IMR-90 (cell line): Measurements from ENCODE around the gene METTL4. TPM values are rescaled to one million over a fixed set of nuclear protein-coding genes. Genes with fewer than 3 reads are reported as not detected.

ENCODE experiments used
- ATAC-seq: fragments of 200-7000 bp; cut with Tn5 transposase; 2 replicates; pipeline ENCODE4 v1.9.1; 2020; ENCODE audit warnings: low read depth, mild to moderate bottlenecking, moderate library complexity
- BruUV-seq: library from RNA; stranded (reverse); fragments of 400-500 nt; replicated peaks from 2 replicates; lab custom pipeline; 2021; lab: Mats Ljungman, UMichigan
- CTCF ChIA-PET: fragments of 300-600 bp; formaldehyde crosslinking; extraction: SDS; loops from one replicate; lab custom pipeline; 2021; ENCODE audit warnings: antibody characterized with exemption; lab: Yijun Ruan, JAX
- POLR2A ChIA-PET: fragments of 300-600 bp; sonication (Branson Sonifier 250); formaldehyde crosslinking; loops from one replicate; lab custom pipeline; 2022; ENCODE audit warnings: antibody characterized with exemption; ENCODE audit not compliant: unreplicated experiment; lab: Charles Lee
- DNase-seq: peaks from one replicate; pipeline ENCODE4 v3.0.0; 2013
- H2AFZ ChIP-seq: replicated peaks from 2 replicates; pipeline ENCODE3; 2013; ENCODE audit warnings: low read length, mild to moderate bottlenecking; ENCODE audit not compliant: poor library complexity
- H2AK5ac ChIP-seq: 2 replicates; pipeline ENCODE4 v1.6.1; 2013; ENCODE audit warnings: low read depth, low read length, inconsistent platforms
- H2AK9ac ChIP-seq: replicated peaks from 2 replicates; pipeline ENCODE3; 2013; ENCODE audit warnings: mild to moderate bottlenecking, low read depth, low read length, moderate library complexity; ENCODE audit not compliant: poor library complexity
- H2BK120ac ChIP-seq: 2 replicates; pipeline ENCODE4 v1.6.1; 2013; ENCODE audit warnings: low read depth, low read length, inconsistent platforms
- H2BK15ac ChIP-seq: 3 replicates; pipeline ENCODE4 v1.6.1; 2013; ENCODE audit warnings: low read depth, low read length, inconsistent platforms
- H2BK20ac ChIP-seq: 2 replicates; pipeline ENCODE4 v1.6.1; 2013; ENCODE audit warnings: low read depth, mild to moderate bottlenecking, inconsistent platforms, low read length, moderate library complexity
- H2BK5ac ChIP-seq: 2 replicates; pipeline ENCODE4 v1.6.1; 2013; ENCODE audit warnings: mild to moderate bottlenecking, low read depth, low read length, inconsistent platforms; ENCODE audit not compliant: poor library complexity, severe bottlenecking
- H3K14ac ChIP-seq: replicated peaks from 2 replicates; pipeline ENCODE4 v1.6.1; 2013; ENCODE audit warnings: low read depth, low read length, inconsistent platforms
- H3K18ac ChIP-seq: 2 replicates; pipeline ENCODE4 v1.6.1; 2013; ENCODE audit warnings: low read depth, low read length, control low read depth
- H3K23ac ChIP-seq: 2 replicates; pipeline ENCODE4 v1.6.1; 2013; ENCODE audit warnings: low read depth, low read length, inconsistent platforms
- H3K27ac ChIP-seq: 2 replicates; pipeline ENCODE4 v1.5.1; 2013; ENCODE audit warnings: mild to moderate bottlenecking, control low read depth, low read length; ENCODE audit not compliant: insufficient read depth
- H3K27me3 ChIP-seq: 2 replicates; pipeline ENCODE4 v1.6.1; 2013; ENCODE audit warnings: low read length; ENCODE audit not compliant: control insufficient read depth, insufficient read depth
- H3K36me3 ChIP-seq: 2 replicates; pipeline ENCODE4 v1.6.1; 2013; ENCODE audit warnings: low read length, mixed read lengths; ENCODE audit not compliant: control insufficient read depth, insufficient read depth
- H3K4ac ChIP-seq: 2 replicates; pipeline ENCODE4 v1.6.1; 2013; ENCODE audit warnings: low read depth, low read length, inconsistent platforms
- H3K4me1 ChIP-seq: 2 replicates; pipeline ENCODE4 v1.6.1; 2013; ENCODE audit warnings: low read length, mixed read lengths; ENCODE audit not compliant: control insufficient read depth, insufficient read depth
- H3K4me2 ChIP-seq: 2 replicates; pipeline ENCODE4 v1.6.1; 2013; ENCODE audit warnings: low read depth, mild to moderate bottlenecking, control low read depth, low read length, moderate library complexity
- H3K4me3 ChIP-seq: 2 replicates; pipeline ENCODE4 v1.5.1; 2013; ENCODE audit warnings: low read depth, mild to moderate bottlenecking, control low read depth, low read length, moderate library complexity; ENCODE audit not compliant: insufficient read depth
- H3K56ac ChIP-seq: 2 replicates; pipeline ENCODE4 v1.6.1; 2013; ENCODE audit warnings: low read length, inconsistent platforms; ENCODE audit not compliant: insufficient read depth; ENCODE audit errors: extremely low read depth
- H3K79me1 ChIP-seq, 2 experiments: 2 replicates each; pipeline ENCODE4 v1.6.1; 2013; ENCODE audit warnings: low read length in 2 of 2, inconsistent platforms in 1 of 2, low read depth in 1 of 2
- H3K9ac ChIP-seq: 2 replicates; pipeline ENCODE4 v1.6.1; 2013; ENCODE audit warnings: low read depth, low read length, control low read depth
- H3K9me1 ChIP-seq: 2 replicates; pipeline ENCODE4 v1.6.1; 2013; ENCODE audit warnings: low read length, inconsistent platforms; ENCODE audit not compliant: insufficient read depth
- H3K9me3 ChIP-seq: 2 replicates; pipeline ENCODE4 v1.6.1; 2013; ENCODE audit warnings: low read length; ENCODE audit not compliant: control insufficient read depth, insufficient read depth
- H4K20me1 ChIP-seq: 2 replicates; pipeline ENCODE4 v1.6.1; 2013; ENCODE audit warnings: low read length, inconsistent platforms; ENCODE audit not compliant: insufficient read depth
- H4K5ac ChIP-seq: 2 replicates; pipeline ENCODE4 v1.6.1; 2013; ENCODE audit warnings: mild to moderate bottlenecking, low read depth, low read length, control low read depth
- H4K8ac ChIP-seq, 2 experiments: 2 replicates each; pipeline ENCODE4 v1.6.1; 2013; ENCODE audit warnings: low read depth in 2 of 2, low read length in 2 of 2, control low read depth in 1 of 2, inconsistent platforms in 1 of 2
- H4K91ac ChIP-seq: 2 replicates; pipeline ENCODE4 v1.6.1; 2013; ENCODE audit warnings: low read depth, low read length, inconsistent platforms; ENCODE audit not compliant: insufficient read depth
- CHD1 ChIP-seq: IDR thresholded peaks from 2 replicates; pipeline ENCODE4 v1.6.1; 2012; ENCODE audit warnings: low read depth, low read length, improper control_type of control experiment
- MAZ ChIP-seq: IDR thresholded peaks from 2 replicates; pipeline ENCODE4 v1.6.1; 2012; ENCODE audit warnings: low read depth, mild to moderate bottlenecking, low read length, improper control_type of control experiment, moderate library complexity, borderline replicate concordance
- MXI1 ChIP-seq: IDR thresholded peaks from 2 replicates; pipeline ENCODE4 v1.6.1; 2012; ENCODE audit warnings: low read depth, mild to moderate bottlenecking, low read length, moderate library complexity, borderline replicate concordance
- POLR2A ChIP-seq: IDR thresholded peaks from 2 replicates; pipeline ENCODE4 v1.6.1; 2012; ENCODE audit warnings: mild to moderate bottlenecking, low read depth, low read length
- RAD21 ChIP-seq: IDR thresholded peaks from 2 replicates; pipeline ENCODE4 v1.6.1; 2012; ENCODE audit warnings: low read length, improper control_type of control experiment
- RFX5 ChIP-seq: IDR thresholded peaks from 2 replicates; pipeline ENCODE4 v1.8.0; 2012; ENCODE audit warnings: low read depth, mild to moderate bottlenecking, low read length, moderate library complexity
- WGBS, 2 experiments: methylation state at CpG; one replicate each; pipeline versions ENCODE4 v1.1.5 to v1.1.7; 2013; ENCODE audit warnings: missing lambda C conversion rate in 2 of 2; ENCODE audit not compliant: insufficient read length in 1 of 2; ENCODE audit errors: extremely low coverage in 2 of 2; 5-methylcytosine and 5-hydroxymethylcytosine counted together
- dilution Hi-C: fragments of 300-500 bp; cut with HindIII; formaldehyde crosslinking; loops from one replicate; pipeline ENCODE4 v1.14.3; 2018; ENCODE audit warnings: low sequenced_read_pairs; ENCODE audit not compliant: unreplicated experiment
- in situ Hi-C: fragments of 300-500 bp; cut with MboI; formaldehyde crosslinking; loops from 3 replicates; pipeline ENCODE4 v1.14.3; 2019; ENCODE audit warnings: low sequenced_read_pairs, inconsistent platforms, mixed read lengths
- intact Hi-C: fragments of 100-400 bp; cut with micrococcal nuclease; formaldehyde crosslinking; loops from 2 replicates; pipeline ENCODE4 v1.10.0; 2022
- polyA plus RNA-seq, 3 experiments: library from polyadenylated mRNA; depleted of rRNA; stranded (reverse); fragments of >200 nt; gene quantifications; 2 replicates each; pipeline ENCODE4 v1.2.3, GENCODE V29; 2012; ENCODE audit warnings: low replicate concordance in 1 of 3
- total RNA-seq: library from RNA; depleted of rRNA; stranded (reverse); fragments of >200 nt; gene quantifications from 2 replicates; pipeline ENCODE4 v1.2.3, GENCODE V29; 2012
- TF ChIP-seq, protein P1 (sequence below): conservative IDR thresholded peaks from 2 replicates; pipeline ENCODE4 v1.5.1; 2012; ENCODE audit warnings: mild to moderate bottlenecking, low read depth, low read length, improper control_type of control experiment

The METTL4 gene
- total and polyA plus RNA-seq, 2 of the 4 experiments (the other 2 are of a cell fraction), result 4.9 to 5.4 TPM

DNA sequence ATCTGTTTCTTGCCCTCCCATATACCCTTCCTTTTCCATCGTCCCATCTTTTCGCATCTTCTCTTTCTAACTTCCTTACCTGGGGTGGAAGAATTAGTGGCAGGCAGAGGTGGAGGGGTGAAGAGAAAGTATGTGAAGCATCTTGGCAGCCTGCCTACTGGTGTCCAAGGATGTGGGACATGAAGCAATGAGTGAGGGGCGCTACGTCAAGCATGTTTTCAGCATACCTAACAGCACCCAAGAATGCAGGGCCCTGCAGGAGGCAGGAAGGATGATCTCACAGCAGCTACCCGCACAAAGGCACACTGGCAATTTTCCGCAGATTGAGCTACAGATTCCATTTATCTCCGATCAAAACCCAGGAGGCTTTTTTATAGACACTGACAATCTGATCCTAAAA is 42.2 kb downstream of the METTL4 start:
- DNase-seq (peak; percentile 7), ATAC-seq (no peak)
- Histone ChIP-seq H2BK15ac (no peak overlapping the region), H3K36me3 (no peaks in the 10 kb centered on the region), H4K8ac (no peak overlapping the region), H4K5ac (no peak overlapping the region), H3K4ac (no peak overlapping the region; the same call in 1 of the 2 replicates), H2BK120ac (no peak overlapping the region), H3K9ac (no peak overlapping the region), H2AFZ (peak overlapping the region; percentile 1), H2AK9ac (no peak overlapping the region), H4K91ac (no peak overlapping the region), H3K9me3 (peaks cover 2% of the 10 kb centered on the region), H3K4me3 (no peak overlapping the region), H3K23ac (no peak overlapping the region), H2BK5ac (no peak overlapping the region), H2BK20ac (no peak overlapping the region), H2AK5ac (no peak overlapping the region), H3K4me2 (no peak overlapping the region), H4K20me1 (no peaks in the 10 kb centered on the region), H3K27me3 (no peaks in the 10 kb centered on the region), H3K14ac (no peak overlapping the region; the same call in 1 of the 2 replicates), H3K27ac (no peak overlapping the region), H3K9me1 (no peaks in the 10 kb centered on the region), H3K79me1 (no peaks in the 10 kb centered on the region), H3K18ac (no peak overlapping the region), H3K56ac (no peak overlapping the region), H3K4me1 (no peaks in the 10 kb centered on the region)
- intact Hi-C loops (no loop called here), dilution Hi-C loops (no loop called here), in situ Hi-C loops (loop anchor here (25.0 kb wide), 1 partner anchor 942 kb away; no protein-coding TSS in a partner anchor)
- CTCF ChIA-PET, result no interaction called here
- POLR2A ChIA-PET, result no interaction called here
- TF ChIP-seq RAD21 (no peak), MAZ (no peak), RFX5 (no peak), POLR2A (no peak), MXI1 (no peak), CHD1 (no peak)
- TF ChIP-seq, protein P1, sequence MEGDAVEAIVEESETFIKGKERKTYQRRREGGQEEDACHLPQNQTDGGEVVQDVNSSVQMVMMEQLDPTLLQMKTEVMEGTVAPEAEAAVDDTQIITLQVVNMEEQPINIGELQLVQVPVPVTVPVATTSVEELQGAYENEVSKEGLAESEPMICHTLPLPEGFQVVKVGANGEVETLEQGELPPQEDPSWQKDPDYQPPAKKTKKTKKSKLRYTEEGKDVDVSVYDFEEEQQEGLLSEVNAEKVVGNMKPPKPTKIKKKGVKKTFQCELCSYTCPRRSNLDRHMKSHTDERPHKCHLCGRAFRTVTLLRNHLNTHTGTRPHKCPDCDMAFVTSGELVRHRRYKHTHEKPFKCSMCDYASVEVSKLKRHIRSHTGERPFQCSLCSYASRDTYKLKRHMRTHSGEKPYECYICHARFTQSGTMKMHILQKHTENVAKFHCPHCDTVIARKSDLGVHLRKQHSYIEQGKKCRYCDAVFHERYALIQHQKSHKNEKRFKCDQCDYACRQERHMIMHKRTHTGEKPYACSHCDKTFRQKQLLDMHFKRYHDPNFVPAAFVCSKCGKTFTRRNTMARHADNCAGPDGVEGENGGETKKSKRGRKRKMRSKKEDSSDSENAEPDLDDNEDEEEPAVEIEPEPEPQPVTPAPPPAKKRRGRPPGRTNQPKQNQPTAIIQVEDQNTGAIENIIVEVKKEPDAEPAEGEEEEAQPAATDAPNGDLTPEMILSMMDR, result no peak
- BruUV-seq, result no TSS peak
- WGBS, 2 experiments, result 100% methylated on average over 2 of the region's 7 CpGs; no CpG with 5 or more reads in 1 of the 2 experiments
